HEK293 (cell line): ENCODE data around the gene CCND1.

Source experiments
- CTCF ChIA-PET: fragments of 350-600 bp; formaldehyde crosslinking; extraction: SDS; loops from one replicate; lab custom pipeline; 2021; ENCODE audit warnings: antibody characterized with exemption; lab: Yijun Ruan, JAX
- POLR2A ChIA-PET: fragments of 300-600 bp; formaldehyde crosslinking; extraction: SDS; loops from one replicate; lab custom pipeline; 2020; ENCODE audit warnings: antibody characterized with exemption, inconsistent platforms; lab: Yijun Ruan, JAX
- H3K27ac ChIP-seq: fragments of 200-500 bp; sonication (Bioruptor generic); 2 replicates; pipeline ENCODE4 v1.5.1; 2014; ENCODE audit warnings: low read depth, low read length, control low read depth, inconsistent platforms; ENCODE audit errors: extremely low read depth
- H3K36me3 ChIP-seq, 2 experiments: fragments of 200-500 bp in 1 of 2; sonication (Bioruptor generic) in 1 of 2; 1 replicate in 1 of 2; 2 replicates in 1 of 2; pipeline ENCODE4 v1.5.1; 2014 to 2017; ENCODE audit warnings: inconsistent platforms in 2 of 2, low read length in 2 of 2; ENCODE audit not compliant: control insufficient read depth in 2 of 2, insufficient read depth in 1 of 2
- H3K4me1 ChIP-seq: fragments of 200-500 bp; sonication (Bioruptor generic); 2 replicates; pipeline ENCODE4 v1.5.1; 2014; ENCODE audit warnings: mild to moderate bottlenecking, low read length, inconsistent platforms; ENCODE audit not compliant: control insufficient read depth, insufficient read depth
- H3K4me3 ChIP-seq: 2 replicates; pipeline ENCODE4 v1.5.1; 2011; ENCODE audit warnings: low read depth, mild to moderate bottlenecking, control low read depth, low read length, moderate library complexity
- H3K9me3 ChIP-seq: fragments of 200-500 bp; sonication (Bioruptor generic); 2 replicates; pipeline ENCODE4 v1.5.1; 2014; ENCODE audit warnings: low read depth, low read length, inconsistent platforms; ENCODE audit not compliant: control insufficient read depth, insufficient read depth
- BCL11A ChIP-seq: fragments of 450-650 bp; formaldehyde crosslinking; IDR thresholded peaks from 2 replicates; pipeline ENCODE4 v1.5.1; 2016; ENCODE audit warnings: low read depth, missing biosample characterization, missing genetic modification characterization
- KLF7 ChIP-seq: fragments of 450-650 bp; formaldehyde crosslinking; IDR thresholded peaks from 2 replicates; pipeline ENCODE4 v1.5.1; 2016; ENCODE audit warnings: missing biosample characterization, missing genetic modification characterization, borderline replicate concordance
- REPIN1 ChIP-seq: fragments of 450-650 bp; formaldehyde crosslinking; IDR thresholded peaks from 2 replicates; pipeline ENCODE4 v1.5.1; 2017; ENCODE audit warnings: missing biosample characterization, missing genetic modification characterization, low read depth
- SP3 ChIP-seq: fragments of 450-650 bp; formaldehyde crosslinking; IDR thresholded peaks from 2 replicates; pipeline ENCODE4 v1.5.1; 2016; ENCODE audit warnings: missing biosample characterization, missing genetic modification characterization
- YY2 ChIP-seq: fragments of 450-650 bp; formaldehyde crosslinking; IDR thresholded peaks from 2 replicates; pipeline ENCODE4 v1.5.1; 2016; ENCODE audit warnings: missing biosample characterization, missing genetic modification characterization
- ZFP41 ChIP-seq: fragments of 450-650 bp; formaldehyde crosslinking; IDR thresholded peaks from 2 replicates; pipeline ENCODE4 v1.5.1; 2016; ENCODE audit warnings: missing biosample characterization, missing genetic modification characterization, borderline replicate concordance
- ZNF24 ChIP-seq: fragments of 450-650 bp; formaldehyde crosslinking; IDR thresholded peaks from 2 replicates; pipeline ENCODE4 v1.5.1; 2016; ENCODE audit warnings: missing biosample characterization, missing genetic modification characterization
- ZNF266 ChIP-seq: fragments of 450-650 bp; formaldehyde crosslinking; IDR thresholded peaks from 2 replicates; pipeline ENCODE4 v1.5.1; 2016; ENCODE audit warnings: missing biosample characterization, missing genetic modification characterization, low read depth
- ZNF335 ChIP-seq: fragments of 450-650 bp; formaldehyde crosslinking; conservative IDR thresholded peaks from 2 replicates; pipeline ENCODE4 v1.5.1; 2016; ENCODE audit warnings: missing biosample characterization, missing genetic modification characterization
- ZNF549 ChIP-seq: fragments of 450-650 bp; IDR thresholded peaks from 2 replicates; pipeline ENCODE4 v1.5.1; 2018; ENCODE audit warnings: missing biosample characterization, missing genetic modification characterization, mild to moderate bottlenecking, inconsistent platforms, moderate library complexity
- ZNF621 ChIP-seq: fragments of 450-650 bp; formaldehyde crosslinking; IDR thresholded peaks from 2 replicates; pipeline ENCODE4 v1.5.1; 2017; ENCODE audit warnings: missing biosample characterization, missing genetic modification characterization
- ZNF664 ChIP-seq: fragments of 450-650 bp; formaldehyde crosslinking; IDR thresholded peaks from 2 replicates; pipeline ENCODE4 v1.5.1; 2016; ENCODE audit warnings: missing biosample characterization, missing genetic modification characterization
- ZNF768 ChIP-seq: fragments of 450-650 bp; formaldehyde crosslinking; IDR thresholded peaks from 2 replicates; pipeline ENCODE4 v1.5.1; 2018; ENCODE audit warnings: missing biosample characterization, mild to moderate bottlenecking, missing genetic modification characterization
- ZNF777 ChIP-seq: fragments of 450-650 bp; formaldehyde crosslinking; IDR thresholded peaks from 2 replicates; pipeline ENCODE4 v1.5.1; 2017; ENCODE audit warnings: missing biosample characterization, missing genetic modification characterization, borderline replicate concordance
- ZNF843 ChIP-seq: fragments of 450-650 bp; formaldehyde crosslinking; IDR thresholded peaks from 2 replicates; pipeline ENCODE4 v1.5.1; 2016; ENCODE audit warnings: missing biosample characterization, missing genetic modification characterization
- TF ChIP-seq, protein P1 (sequence below): fragments of 450-650 bp; formaldehyde crosslinking; IDR thresholded peaks from 2 replicates; pipeline ENCODE4 v1.5.1; 2016; ENCODE audit warnings: missing biosample characterization, missing genetic modification characterization
- TF ChIP-seq, protein P2 (sequence below): fragments of 450-650 bp; formaldehyde crosslinking; IDR thresholded peaks from 2 replicates; pipeline ENCODE4 v1.5.1; 2016; ENCODE audit warnings: missing biosample characterization, missing genetic modification characterization
- TF ChIP-seq, protein P3 (sequence below): fragments of 450-650 bp; formaldehyde crosslinking; IDR thresholded peaks from 2 replicates; pipeline ENCODE4 v1.5.1; 2016; ENCODE audit warnings: missing biosample characterization, missing genetic modification characterization, borderline replicate concordance
- TF ChIP-seq, protein P4 (sequence below): fragments of 450-650 bp; formaldehyde crosslinking; IDR thresholded peaks from 2 replicates; pipeline ENCODE4 v1.5.0; 2017; ENCODE audit warnings: missing biosample characterization, missing genetic modification characterization, borderline replicate concordance

CCND1 gene

DNA sequence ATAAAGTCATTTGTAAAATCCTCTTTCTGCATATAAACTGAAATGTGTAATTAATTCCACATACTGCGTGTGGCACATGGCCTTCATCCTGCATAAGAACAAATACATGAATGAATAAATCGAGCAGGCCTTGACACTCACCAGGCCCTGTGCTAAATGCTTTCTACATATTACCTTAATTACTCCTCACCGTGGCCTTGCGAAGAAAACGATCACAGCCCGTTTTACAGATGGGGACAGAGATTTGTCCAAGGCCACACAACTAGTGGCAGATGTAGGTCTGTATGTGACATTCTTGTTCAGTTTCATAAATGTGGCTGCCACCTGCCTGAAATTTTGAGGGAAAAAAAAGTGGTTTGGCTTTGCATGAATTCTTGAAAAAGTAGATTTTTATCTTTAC is 5.8 kb upstream of the CCND1 start:
- H3K36me3 ChIP-seq: no peaks in the 10 kb centered on the region
- no peak overlapping the region for H3K4me3 ChIP-seq
- no peaks in the 10 kb centered on the region for H3K9me3 ChIP-seq
- POLR2A ChIA-PET: interaction anchor here (0.7 kb wide), 1 partner anchor 23 kb away, joined by 3 read pairs; no protein-coding TSS in a partner anchor
- no peak for TF ChIP-seq ZNF768 (tag by site-specific recombination)
- no peak for TF ChIP-seq ZFP41 (tag by site-specific recombination)
- TF ChIP-seq, protein P1, sequence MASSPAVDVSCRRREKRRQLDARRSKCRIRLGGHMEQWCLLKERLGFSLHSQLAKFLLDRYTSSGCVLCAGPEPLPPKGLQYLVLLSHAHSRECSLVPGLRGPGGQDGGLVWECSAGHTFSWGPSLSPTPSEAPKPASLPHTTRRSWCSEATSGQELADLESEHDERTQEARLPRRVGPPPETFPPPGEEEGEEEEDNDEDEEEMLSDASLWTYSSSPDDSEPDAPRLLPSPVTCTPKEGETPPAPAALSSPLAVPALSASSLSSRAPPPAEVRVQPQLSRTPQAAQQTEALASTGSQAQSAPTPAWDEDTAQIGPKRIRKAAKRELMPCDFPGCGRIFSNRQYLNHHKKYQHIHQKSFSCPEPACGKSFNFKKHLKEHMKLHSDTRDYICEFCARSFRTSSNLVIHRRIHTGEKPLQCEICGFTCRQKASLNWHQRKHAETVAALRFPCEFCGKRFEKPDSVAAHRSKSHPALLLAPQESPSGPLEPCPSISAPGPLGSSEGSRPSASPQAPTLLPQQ: no peak
- TF ChIP-seq ZNF24 (tag by site-specific recombination): no peak
- TF ChIP-seq ZNF549 (tag by site-specific recombination): no peak
- TF ChIP-seq ZNF843 (tag by site-specific recombination): no peak
- TF ChIP-seq ZNF266 (tag by site-specific recombination): no peak
- TF ChIP-seq BCL11A: no peak
- no peak for TF ChIP-seq ZNF621
- TF ChIP-seq, protein P2, sequence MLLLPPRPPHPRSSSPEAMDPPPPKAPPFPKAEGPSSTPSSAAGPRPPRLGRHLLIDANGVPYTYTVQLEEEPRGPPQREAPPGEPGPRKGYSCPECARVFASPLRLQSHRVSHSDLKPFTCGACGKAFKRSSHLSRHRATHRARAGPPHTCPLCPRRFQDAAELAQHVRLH (tag by site-specific recombination): no peak
- TF ChIP-seq, protein P3, sequence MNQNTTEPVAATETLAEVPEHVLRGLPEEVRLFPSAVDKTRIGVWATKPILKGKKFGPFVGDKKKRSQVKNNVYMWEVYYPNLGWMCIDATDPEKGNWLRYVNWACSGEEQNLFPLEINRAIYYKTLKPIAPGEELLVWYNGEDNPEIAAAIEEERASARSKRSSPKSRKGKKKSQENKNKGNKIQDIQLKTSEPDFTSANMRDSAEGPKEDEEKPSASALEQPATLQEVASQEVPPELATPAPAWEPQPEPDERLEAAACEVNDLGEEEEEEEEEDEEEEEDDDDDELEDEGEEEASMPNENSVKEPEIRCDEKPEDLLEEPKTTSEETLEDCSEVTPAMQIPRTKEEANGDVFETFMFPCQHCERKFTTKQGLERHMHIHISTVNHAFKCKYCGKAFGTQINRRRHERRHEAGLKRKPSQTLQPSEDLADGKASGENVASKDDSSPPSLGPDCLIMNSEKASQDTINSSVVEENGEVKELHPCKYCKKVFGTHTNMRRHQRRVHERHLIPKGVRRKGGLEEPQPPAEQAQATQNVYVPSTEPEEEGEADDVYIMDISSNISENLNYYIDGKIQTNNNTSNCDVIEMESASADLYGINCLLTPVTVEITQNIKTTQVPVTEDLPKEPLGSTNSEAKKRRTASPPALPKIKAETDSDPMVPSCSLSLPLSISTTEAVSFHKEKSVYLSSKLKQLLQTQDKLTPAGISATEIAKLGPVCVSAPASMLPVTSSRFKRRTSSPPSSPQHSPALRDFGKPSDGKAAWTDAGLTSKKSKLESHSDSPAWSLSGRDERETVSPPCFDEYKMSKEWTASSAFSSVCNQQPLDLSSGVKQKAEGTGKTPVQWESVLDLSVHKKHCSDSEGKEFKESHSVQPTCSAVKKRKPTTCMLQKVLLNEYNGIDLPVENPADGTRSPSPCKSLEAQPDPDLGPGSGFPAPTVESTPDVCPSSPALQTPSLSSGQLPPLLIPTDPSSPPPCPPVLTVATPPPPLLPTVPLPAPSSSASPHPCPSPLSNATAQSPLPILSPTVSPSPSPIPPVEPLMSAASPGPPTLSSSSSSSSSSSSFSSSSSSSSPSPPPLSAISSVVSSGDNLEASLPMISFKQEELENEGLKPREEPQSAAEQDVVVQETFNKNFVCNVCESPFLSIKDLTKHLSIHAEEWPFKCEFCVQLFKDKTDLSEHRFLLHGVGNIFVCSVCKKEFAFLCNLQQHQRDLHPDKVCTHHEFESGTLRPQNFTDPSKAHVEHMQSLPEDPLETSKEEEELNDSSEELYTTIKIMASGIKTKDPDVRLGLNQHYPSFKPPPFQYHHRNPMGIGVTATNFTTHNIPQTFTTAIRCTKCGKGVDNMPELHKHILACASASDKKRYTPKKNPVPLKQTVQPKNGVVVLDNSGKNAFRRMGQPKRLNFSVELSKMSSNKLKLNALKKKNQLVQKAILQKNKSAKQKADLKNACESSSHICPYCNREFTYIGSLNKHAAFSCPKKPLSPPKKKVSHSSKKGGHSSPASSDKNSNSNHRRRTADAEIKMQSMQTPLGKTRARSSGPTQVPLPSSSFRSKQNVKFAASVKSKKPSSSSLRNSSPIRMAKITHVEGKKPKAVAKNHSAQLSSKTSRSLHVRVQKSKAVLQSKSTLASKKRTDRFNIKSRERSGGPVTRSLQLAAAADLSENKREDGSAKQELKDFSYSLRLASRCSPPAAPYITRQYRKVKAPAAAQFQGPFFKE (tag by site-specific recombination): no peak
- TF ChIP-seq REPIN1 (tag by site-specific recombination): no peak
- no peak for TF ChIP-seq YY2 (tag by site-specific recombination)
- TF ChIP-seq ZNF335: no peak
- TF ChIP-seq ZNF664 (tag by site-specific recombination): no peak
- no peak for TF ChIP-seq ZNF777 (tag by site-specific recombination)
- TF ChIP-seq KLF7 (tag by site-specific recombination): no peak
- no peak for TF ChIP-seq SP3 (tag by site-specific recombination)
- TF ChIP-seq, protein P4, sequence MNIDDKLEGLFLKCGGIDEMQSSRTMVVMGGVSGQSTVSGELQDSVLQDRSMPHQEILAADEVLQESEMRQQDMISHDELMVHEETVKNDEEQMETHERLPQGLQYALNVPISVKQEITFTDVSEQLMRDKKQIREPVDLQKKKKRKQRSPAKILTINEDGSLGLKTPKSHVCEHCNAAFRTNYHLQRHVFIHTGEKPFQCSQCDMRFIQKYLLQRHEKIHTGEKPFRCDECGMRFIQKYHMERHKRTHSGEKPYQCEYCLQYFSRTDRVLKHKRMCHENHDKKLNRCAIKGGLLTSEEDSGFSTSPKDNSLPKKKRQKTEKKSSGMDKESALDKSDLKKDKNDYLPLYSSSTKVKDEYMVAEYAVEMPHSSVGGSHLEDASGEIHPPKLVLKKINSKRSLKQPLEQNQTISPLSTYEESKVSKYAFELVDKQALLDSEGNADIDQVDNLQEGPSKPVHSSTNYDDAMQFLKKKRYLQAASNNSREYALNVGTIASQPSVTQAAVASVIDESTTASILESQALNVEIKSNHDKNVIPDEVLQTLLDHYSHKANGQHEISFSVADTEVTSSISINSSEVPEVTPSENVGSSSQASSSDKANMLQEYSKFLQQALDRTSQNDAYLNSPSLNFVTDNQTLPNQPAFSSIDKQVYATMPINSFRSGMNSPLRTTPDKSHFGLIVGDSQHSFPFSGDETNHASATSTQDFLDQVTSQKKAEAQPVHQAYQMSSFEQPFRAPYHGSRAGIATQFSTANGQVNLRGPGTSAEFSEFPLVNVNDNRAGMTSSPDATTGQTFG: no peak
- TF ChIP-seq, all 188 proteins: peak for 0
- CTCF ChIA-PET: interaction anchor here (0.7 kb wide), 1 partner anchor 87 kb away, joined by 3 read pairs; no protein-coding TSS in a partner anchor
- H3K4me1 ChIP-seq: no peaks in the 10 kb centered on the region
- no peak overlapping the region for H3K27ac ChIP-seq
